SU-DHL-6 (cell line): ENCODE results near the gene PTRHD1.

Source experiments
- H2AFZ ChIP-seq: fragments of 200-600 bp; sonication (generic); 2 replicates; pipeline ENCODE4 v1.6.1; 2014; ENCODE audit warnings: low read depth, mild to moderate bottlenecking, moderate library complexity, mixed read lengths, antibody characterized with exemption, low read length; ENCODE audit not compliant: severe bottlenecking
- H3F3A ChIP-seq: fragments of 200-600 bp; shearing (Covaris generic); 2 replicates; pipeline ENCODE4 v1.6.0; 2016; ENCODE audit warnings: antibody characterized with exemption, mild to moderate bottlenecking; ENCODE audit not compliant: insufficient read depth
- H3K27ac ChIP-seq: fragments of 200-600 bp; sonication (generic); 2 replicates; pipeline ENCODE4 v1.5.1; 2016; ENCODE audit warnings: low read depth, mild to moderate bottlenecking, low read length, moderate library complexity, mixed read lengths
- H3K27me3 ChIP-seq: fragments of 200-600 bp; sonication (generic), shearing (Covaris generic); 2 replicates; pipeline ENCODE4 v1.6.0; 2014; ENCODE audit warnings: mild to moderate bottlenecking, low read length
- H3K36me3 ChIP-seq: fragments of 200-600 bp; sonication (generic); 2 replicates; pipeline ENCODE4 v1.6.1; 2014; ENCODE audit warnings: mild to moderate bottlenecking, low read length, mixed read lengths
- H3K4me2 ChIP-seq: fragments of 300-600, 200-600 bp; shearing (Covaris generic), sonication (generic); 2 replicates; pipeline ENCODE4 v1.6.0; 2014; ENCODE audit warnings: low read length, low read depth, mild to moderate bottlenecking; ENCODE audit not compliant: poor library complexity, severe bottlenecking
- H3K4me3 ChIP-seq: fragments of 200-600 bp; sonication (generic); 2 replicates; pipeline ENCODE4 v1.5.1; 2014; ENCODE audit warnings: antibody characterized with exemption, low read length, mild to moderate bottlenecking, mixed read lengths; ENCODE audit not compliant: insufficient read depth, poor library complexity, severe bottlenecking
- H3K79me2 ChIP-seq: fragments of 200-600 bp; sonication (generic); 2 replicates; pipeline ENCODE4 v1.6.1; 2014; ENCODE audit warnings: mild to moderate bottlenecking, low read length, moderate library complexity; ENCODE audit not compliant: insufficient read depth
- H3K9ac ChIP-seq: fragments of 200-600 bp; sonication (generic); 2 replicates; pipeline ENCODE4 v1.7.0; 2014; ENCODE audit warnings: mild to moderate bottlenecking, low read length
- H3K9me2 ChIP-seq: fragments of 200-600 bp; sonication (generic); replicated peaks from 2 replicates; pipeline ENCODE4 v1.6.1; 2014; ENCODE audit warnings: low read length; ENCODE audit not compliant: insufficient read depth
- H3K9me3 ChIP-seq: fragments of 200-600 bp; sonication (generic); 2 replicates; pipeline ENCODE4 v1.6.1; 2014; ENCODE audit warnings: low read length, mixed read lengths; ENCODE audit not compliant: insufficient read depth
- H4K20me1 ChIP-seq: fragments of 200-600 bp; sonication (generic); 2 replicates; pipeline ENCODE4 v1.6.1; 2014; ENCODE audit warnings: low read depth, mild to moderate bottlenecking, antibody characterized with exemption, low read length, moderate library complexity, mixed read lengths
- CTCF ChIP-seq: fragments of 200-600 bp; sonication (generic); IDR thresholded peaks from one replicate; pipeline ENCODE4 v1.5.1; 2017; ENCODE audit warnings: antibody characterized with exemption, mild to moderate bottlenecking, low read length, moderate library complexity; ENCODE audit not compliant: insufficient read depth, poor library complexity, severe bottlenecking
- EZH2phosphoT487 ChIP-seq: fragments of 200-600 bp; sonication (generic), shearing (Covaris generic); conservative IDR thresholded peaks from 2 replicates; pipeline ENCODE4 v1.6.1; 2018; ENCODE audit warnings: mild to moderate bottlenecking, antibody characterized with exemption, low read length, moderate library complexity, mixed read lengths

PTRHD1 gene

GRCh38 chr2:24774373-24774772, 18.8 kb downstream of the PTRHD1 start:
- H3K4me2 ChIP-seq = no peak overlapping the region
- H3K36me3 ChIP-seq = no peaks in the 10 kb centered on the region
- H4K20me1 ChIP-seq = no peaks in the 10 kb centered on the region
- TF ChIP-seq CTCF (no peak), EZH2phosphoT487 (no peak)
- no peak overlapping the region for H3K4me3 ChIP-seq
- no peaks in the 10 kb centered on the region for H3K79me2 ChIP-seq
- H3K27me3 ChIP-seq = no peaks in the 10 kb centered on the region
- no peak overlapping the region for H3K9ac ChIP-seq
- H3F3A ChIP-seq = no peaks in the 10 kb centered on the region
- H2AFZ ChIP-seq = no peak overlapping the region
- no peak overlapping the region for H3K27ac ChIP-seq
- no peaks in the 10 kb centered on the region for H3K9me3 ChIP-seq
- H3K9me2 ChIP-seq = no peaks in the 10 kb centered on the region

GRCh38 chr2:24771764-24772586, 21.2 kb downstream of the PTRHD1 start:
- Histone ChIP-seq H2AFZ (no peak overlapping the region), H3K36me3 (no peaks in the 10 kb centered on the region), H3K4me3 (no peak overlapping the region), H3K9me2 (no peaks in the 10 kb centered on the region), H4K20me1 (no peaks in the 10 kb centered on the region), H3K27ac (no peak overlapping the region), H3K4me2 (no peak overlapping the region), H3K9ac (no peak overlapping the region), H3K9me3 (no peaks in the 10 kb centered on the region), H3K79me2 (no peaks in the 10 kb centered on the region), H3F3A (no peaks in the 10 kb centered on the region), H3K27me3 (no peaks in the 10 kb centered on the region)
- TF ChIP-seq CTCF (no peak), EZH2phosphoT487 (no peak)

GRCh38 chr2:24771061-24771460, 22.1 kb downstream of the PTRHD1 start:
- no peaks in the 10 kb centered on the region for H3F3A ChIP-seq
- H3K9ac ChIP-seq = no peak overlapping the region
- no peaks in the 10 kb centered on the region for H3K27me3 ChIP-seq
- no peaks in the 10 kb centered on the region for H3K79me2 ChIP-seq
- H3K36me3 ChIP-seq = no peaks in the 10 kb centered on the region
- no peaks in the 10 kb centered on the region for H3K9me3 ChIP-seq
- no peak overlapping the region for H2AFZ ChIP-seq
- H4K20me1 ChIP-seq = no peaks in the 10 kb centered on the region
- TF ChIP-seq CTCF (no peak), EZH2phosphoT487 (no peak)
- no peaks in the 10 kb centered on the region for H3K9me2 ChIP-seq
- no peak overlapping the region for H3K27ac ChIP-seq
- no peak overlapping the region for H3K4me3 ChIP-seq
- H3K4me2 ChIP-seq = no peak overlapping the region
